ES-I3 (cell line): ENCODE measurements around the gene PLXNB3.

Source experiments
- H3K36me3 ChIP-seq: 2 replicates; pipeline ENCODE4 v1.6.1; 2013; ENCODE audit warnings: mild to moderate bottlenecking, low read length, control low read depth, moderate library complexity; ENCODE audit not compliant: insufficient read depth
- H3K4me1 ChIP-seq: 2 replicates; pipeline ENCODE4 v1.6.1; 2013; ENCODE audit warnings: mild to moderate bottlenecking, control low read depth, low read length; ENCODE audit not compliant: insufficient read depth
- H3K9ac ChIP-seq: 2 replicates; pipeline ENCODE4 v1.6.1; 2013; ENCODE audit warnings: low read depth, mild to moderate bottlenecking, low read length, moderate library complexity
- H3K9me3 ChIP-seq: 2 replicates; pipeline ENCODE4 v1.6.1; 2013; ENCODE audit warnings: mild to moderate bottlenecking, low read length, moderate library complexity; ENCODE audit not compliant: control insufficient read depth, insufficient read depth

PLXNB3 gene

GRCh38 chrX:153770601-153771414 is 6.8 kb downstream of the PLXNB3 start:
- Histone ChIP-seq H3K9ac (no peak overlapping the region), H3K36me3 (no peaks in the 10 kb centered on the region), H3K9me3 (no peaks in the 10 kb centered on the region), H3K4me1 (peaks cover 5% of the 10 kb centered on the region; the same call in 1 of the 2 replicates)

- H3K36me3 ChIP-seq: no peaks in the 10 kb centered on the region
- H3K9ac ChIP-seq: no peak overlapping the region
- H3K4me1 ChIP-seq: no peaks in the 10 kb centered on the region
These were observed 7.6 kb downstream of the PLXNB3 start for GRCh38 chrX:153771415-153772315.

GRCh38 chrX:153772316-153773217 is 8.5 kb downstream of the PLXNB3 start:
- Histone ChIP-seq H3K9me3 (no peaks in the 10 kb centered on the region), H3K36me3 (no peaks in the 10 kb centered on the region), H3K9ac (no peak overlapping the region), H3K4me1 (no peaks in the 10 kb centered on the region)

More at GRCh38 chrX:153771415-153772315, 7.6 kb downstream of the PLXNB3 start:
- H3K9me3 ChIP-seq: no peaks in the 10 kb centered on the region

GRCh38 chrX:153773218-153773611 is 9.2 kb downstream of the PLXNB3 start:
- Histone ChIP-seq H3K9ac (no peak overlapping the region), H3K9me3 (no peaks in the 10 kb centered on the region), H3K4me1 (no peaks in the 10 kb centered on the region), H3K36me3 (no peaks in the 10 kb centered on the region)

GRCh38 chrX:153773741-153774575 is 9.9 kb downstream of the PLXNB3 start:
- H3K4me1 ChIP-seq: no peaks in the 10 kb centered on the region
- H3K9me3 ChIP-seq: no peaks in the 10 kb centered on the region
- H3K36me3 ChIP-seq: no peaks in the 10 kb centered on the region
- H3K9ac ChIP-seq: no peak overlapping the region

- Histone ChIP-seq H3K4me1 (no peaks in the 10 kb centered on the region), H3K9me3 (no peaks in the 10 kb centered on the region), H3K36me3 (no peaks in the 10 kb centered on the region)
These were observed 10.7 kb downstream of the PLXNB3 start for GRCh38 chrX:153774576-153775292.

GRCh38 chrX:153775293-153776119 is 11.5 kb downstream of the PLXNB3 start:
- H3K36me3 ChIP-seq: no peaks in the 10 kb centered on the region
- no peak overlapping the region for H3K9ac ChIP-seq
- no peaks in the 10 kb centered on the region for H3K4me1 ChIP-seq
- no peaks in the 10 kb centered on the region for H3K9me3 ChIP-seq

More at GRCh38 chrX:153774576-153775292, 10.7 kb downstream of the PLXNB3 start:
- H3K9ac ChIP-seq: no peak overlapping the region

GRCh38 chrX:153776120-153776599 is 12.1 kb downstream of the PLXNB3 start:
- H3K9ac ChIP-seq: no peak overlapping the region
- H3K4me1 ChIP-seq: no peaks in the 10 kb centered on the region
- H3K36me3 ChIP-seq: no peaks in the 10 kb centered on the region
- no peaks in the 10 kb centered on the region for H3K9me3 ChIP-seq

GRCh38 chrX:153776611-153777045 is 12.6 kb downstream of the PLXNB3 start:
- Histone ChIP-seq H3K9me3 (no peaks in the 10 kb centered on the region), H3K9ac (no peak overlapping the region)

GRCh38 chrX:153777261-153778090 is 13.4 kb downstream of the PLXNB3 start:
- Histone ChIP-seq H3K36me3 (no peaks in the 10 kb centered on the region), H3K9me3 (no peaks in the 10 kb centered on the region), H3K4me1 (no peaks in the 10 kb centered on the region), H3K9ac (no peak overlapping the region)

More at GRCh38 chrX:153776611-153777045, 12.6 kb downstream of the PLXNB3 start:
- Histone ChIP-seq H3K36me3 (no peaks in the 10 kb centered on the region), H3K4me1 (no peaks in the 10 kb centered on the region)

- Histone ChIP-seq H3K4me1 (no peaks in the 10 kb centered on the region), H3K9me3 (no peaks in the 10 kb centered on the region), H3K36me3 (no peaks in the 10 kb centered on the region), H3K9ac (no peak overlapping the region)
These were observed 14.1 kb downstream of the PLXNB3 start for GRCh38 chrX:153778181-153778580.
